Endothelial cell of umbilical vein (primary cell): ENCODE results near the gene KIF25. TPM values are rescaled to one million over a fixed set of nuclear protein-coding genes. Genes with fewer than 3 reads are reported as not detected.

ENCODE experiments used
- BruUV-seq: library from RNA; stranded (reverse); fragments of 400-500 nt; replicated peaks from 2 replicates; lab custom pipeline; 2021; lab: Mats Ljungman, UMichigan
- CTCF ChIA-PET: fragments of 300-600, 350-600 bp; sonication (Branson Sonifier 250); formaldehyde crosslinking; loops from one replicate; lab custom pipeline; 2021; ENCODE audit warnings: antibody characterized with exemption, inconsistent platforms; lab: Charles Lee
- POLR2A ChIA-PET: fragments of 300-600, 350-600 bp; sonication (Branson Sonifier 250); formaldehyde crosslinking; loops from one replicate; lab custom pipeline; 2021; ENCODE audit warnings: antibody characterized with exemption, inconsistent platforms; lab: Charles Lee
- DNase-seq: peaks from one replicate; pipeline ENCODE4 v3.0.0-alpha.2; 2011; ENCODE audit warnings: low read depth, low spot score
- FAIRE-seq: peaks from 2 replicates; lab custom pipeline; 2011; peaks lifted over from hg19 to GRCh38; lab: Jason Lieb, UNC
- H2AFZ ChIP-seq: 2 replicates; pipeline ENCODE4 v1.6.0; 2012; ENCODE audit warnings: low read depth, low read length, control low read depth, inconsistent platforms
- H3K27ac ChIP-seq: 2 replicates; pipeline ENCODE4 v1.5.1; 2011; ENCODE audit warnings: low read depth, mild to moderate bottlenecking, control low read depth, low read length, moderate library complexity; ENCODE audit not compliant: insufficient read depth
- H3K27me3 ChIP-seq, 2 experiments: 2 replicates each; pipeline versions ENCODE4 v1.6.0 to v1.6.1; 2011; ENCODE audit warnings: low read length in 2 of 2, mixed read lengths in 1 of 2; ENCODE audit not compliant: control insufficient read depth in 2 of 2, insufficient read depth in 2 of 2
- H3K36me3 ChIP-seq, 2 experiments: 2 replicates in 1 of 2; 3 replicates in 1 of 2; pipeline ENCODE4 v1.5.1; 2011; ENCODE audit warnings: low read length in 2 of 2, mild to moderate bottlenecking in 1 of 2, moderate library complexity in 1 of 2; ENCODE audit not compliant: control insufficient read depth in 2 of 2, insufficient read depth in 2 of 2; ENCODE audit errors: extremely low read depth in 1 of 2
- H3K4me1 ChIP-seq: 3 replicates; pipeline ENCODE4 v1.5.1; 2011; ENCODE audit warnings: mild to moderate bottlenecking, low read length; ENCODE audit not compliant: control insufficient read depth, insufficient read depth; ENCODE audit errors: extremely low read depth
- H3K4me2 ChIP-seq: 2 replicates; pipeline ENCODE4 v1.6.1; 2011; ENCODE audit warnings: low read length, control low read depth, mixed read lengths; ENCODE audit not compliant: insufficient read depth
- H3K4me3 ChIP-seq, 3 experiments: fragments of 200-600 bp in 1 of 3; sonication (generic), shearing (Covaris generic) in 1 of 3; replicated peaks in 1 of 3; 2 replicates each; pipeline ENCODE4 v1.5.1; 2011 to 2016; ENCODE audit warnings: control low read depth in 3 of 3, low read length in 3 of 3, mild to moderate bottlenecking in 2 of 3, inconsistent platforms in 1 of 3, low read depth in 1 of 3, moderate library complexity in 1 of 3; ENCODE audit not compliant: insufficient read depth in 1 of 3
- H3K79me2 ChIP-seq: 2 replicates; pipeline ENCODE4 v1.6.0; 2012; ENCODE audit warnings: low read length, inconsistent platforms; ENCODE audit not compliant: control insufficient read depth, insufficient read depth
- H3K9ac ChIP-seq: replicated peaks from 2 replicates; pipeline ENCODE3; 2011; ENCODE audit warnings: low read length, control low read depth; ENCODE audit not compliant: insufficient read depth; ENCODE audit errors: extremely low read depth
- H3K9me1 ChIP-seq: replicated peaks from 3 replicates; pipeline ENCODE4 v1.6.0; 2011; ENCODE audit warnings: mild to moderate bottlenecking, low read length; ENCODE audit not compliant: control insufficient read depth, insufficient read depth; ENCODE audit errors: extremely low read depth
- H3K9me3 ChIP-seq: replicated peaks from 2 replicates; pipeline ENCODE4 v1.5.1; 2012; ENCODE audit warnings: low read length, inconsistent platforms; ENCODE audit not compliant: control insufficient read depth, insufficient read depth
- H4K20me1 ChIP-seq: replicated peaks from 2 replicates; pipeline ENCODE3; 2011; ENCODE audit warnings: mild to moderate bottlenecking, low read length; ENCODE audit not compliant: control insufficient read depth, insufficient read depth; ENCODE audit errors: extremely low read depth
- EZH2 ChIP-seq: IDR thresholded peaks from 2 replicates; pipeline ENCODE4 v1.6.1; 2012; ENCODE audit warnings: borderline replicate concordance, low read depth, mild to moderate bottlenecking, moderate library complexity, low read length, inconsistent platforms; ENCODE audit not compliant: severe bottlenecking
- FOS ChIP-seq: IDR thresholded peaks from 2 replicates; pipeline ENCODE4 v1.6.1; 2011; ENCODE audit warnings: mild to moderate bottlenecking, low read length, moderate library complexity, borderline replicate concordance; ENCODE audit not compliant: insufficient read depth
- GATA2 ChIP-seq: IDR thresholded peaks from 2 replicates; pipeline ENCODE4 v1.7.0; 2011; ENCODE audit warnings: low read depth, mild to moderate bottlenecking, moderate library complexity, mixed read lengths, low read length; ENCODE audit not compliant: insufficient read length, insufficient read depth
- JUN ChIP-seq: IDR thresholded peaks from 2 replicates; pipeline ENCODE4 v1.6.1; 2011; ENCODE audit warnings: borderline replicate concordance, low read depth; ENCODE audit not compliant: insufficient read length, insufficient read depth
- MYC ChIP-seq: IDR thresholded peaks from one replicate; pipeline ENCODE4 v1.6.1; 2011; ENCODE audit warnings: mild to moderate bottlenecking, low read depth, low read length
- POLR2A ChIP-seq: IDR thresholded peaks from 2 replicates; pipeline ENCODE4 v1.6.1; 2012; ENCODE audit warnings: low read depth, mild to moderate bottlenecking, control low read depth, low read length
- POLR2AphosphoS5 ChIP-seq: IDR thresholded peaks from 2 replicates; pipeline ENCODE4 v1.6.1; 2012; ENCODE audit warnings: low read depth, mild to moderate bottlenecking, control low read depth, low read length, moderate library complexity; ENCODE audit not compliant: insufficient read depth
- dilution Hi-C: fragments of 300-500 bp; cut with MboI; formaldehyde crosslinking; loops from one replicate; pipeline ENCODE4 v1.15.0; 2019; ENCODE audit warnings: low sequenced_read_pairs; ENCODE audit not compliant: extremely low pct_ligation_motif_present
- intact Hi-C: fragments of 100-400 bp; cut with micrococcal nuclease; formaldehyde crosslinking; loops from one replicate; pipeline ENCODE4 v1.10.0; 2022
- polyA plus RNA-seq, 4 experiments: library from polyadenylated mRNA; depleted of rRNA in 3 of 4; stranded (reverse) in 3 of 4; unstranded in 1 of 4; fragments of >200 nt; gene quantifications; 2 replicates each; pipeline versions ENCODE4 v1.2.1 to v1.2.3, GENCODE V29; 2011 to 2012; ENCODE audit warnings: missing spikeins in 1 of 4
- total RNA-seq: library from RNA; stranded (reverse); gene quantifications from 2 replicates; pipeline ENCODE4 v1.2.3, GENCODE V29; 2021
- TF ChIP-seq, protein P1 (sequence below): IDR thresholded peaks from 2 replicates; pipeline ENCODE4 v1.6.1; 2011; ENCODE audit not compliant: insufficient read depth, insufficient read length
- TF ChIP-seq, protein P2 (sequence below), 2 donors: IDR thresholded peaks; 1 replicate in 1 of 2; 2 replicates in 1 of 2; pipeline ENCODE4 v1.5.1; 2011; ENCODE audit warnings: low read length in 2 of 2, mild to moderate bottlenecking in 2 of 2, moderate library complexity in 2 of 2, control low read depth in 1 of 2, inconsistent platforms in 1 of 2, low read depth in 1 of 2; ENCODE audit not compliant: insufficient read depth in 1 of 2; ENCODE audit errors: extremely low read depth in 1 of 2

KIF25 gene
- total and polyA plus RNA-seq, 2 donors (not counting 3 experiments of a cell fraction or from before 2014, with no cell fraction given): not detected

DNA sequence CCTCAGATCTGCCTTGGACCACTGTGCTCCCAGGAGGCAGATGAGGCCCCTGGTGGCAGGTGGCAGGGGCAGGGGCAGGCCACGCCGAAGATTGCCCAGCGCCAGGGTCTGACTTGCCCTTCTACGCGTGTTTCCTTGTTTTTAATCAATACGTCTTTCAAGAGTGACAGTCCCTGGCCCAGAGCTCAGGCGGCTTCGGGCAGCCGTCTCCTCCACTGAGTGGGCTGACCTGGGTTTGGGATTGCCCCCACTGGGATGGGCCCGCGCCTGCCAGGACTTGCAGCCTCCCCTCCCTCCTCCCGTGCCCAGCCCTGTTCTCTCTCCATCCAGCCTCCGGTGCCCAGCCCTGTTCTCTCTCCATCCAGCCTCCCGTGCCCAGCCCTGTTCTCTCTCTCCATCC is 60.4 kb downstream of the KIF25 start:
- H3K4me3 ChIP-seq: no peak overlapping the region
- POLR2A ChIA-PET: no interaction called here
- no peaks in the 10 kb centered on the region for H4K20me1 ChIP-seq
- no TSS peak for BruUV-seq
- FAIRE-seq (no peak), DNase-seq (no peak)
- H3K27ac ChIP-seq: no peak overlapping the region
- TF ChIP-seq POLR2A (no peak), JUN (no peak), MYC (no peak), GATA2 (no peak), POLR2AphosphoS5 (no peak), FOS (no peak), EZH2 (no peak)
- TF ChIP-seq, protein P1, sequence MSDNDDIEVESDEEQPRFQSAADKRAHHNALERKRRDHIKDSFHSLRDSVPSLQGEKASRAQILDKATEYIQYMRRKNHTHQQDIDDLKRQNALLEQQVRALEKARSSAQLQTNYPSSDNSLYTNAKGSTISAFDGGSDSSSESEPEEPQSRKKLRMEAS: no peak
- TF ChIP-seq, protein P2, sequence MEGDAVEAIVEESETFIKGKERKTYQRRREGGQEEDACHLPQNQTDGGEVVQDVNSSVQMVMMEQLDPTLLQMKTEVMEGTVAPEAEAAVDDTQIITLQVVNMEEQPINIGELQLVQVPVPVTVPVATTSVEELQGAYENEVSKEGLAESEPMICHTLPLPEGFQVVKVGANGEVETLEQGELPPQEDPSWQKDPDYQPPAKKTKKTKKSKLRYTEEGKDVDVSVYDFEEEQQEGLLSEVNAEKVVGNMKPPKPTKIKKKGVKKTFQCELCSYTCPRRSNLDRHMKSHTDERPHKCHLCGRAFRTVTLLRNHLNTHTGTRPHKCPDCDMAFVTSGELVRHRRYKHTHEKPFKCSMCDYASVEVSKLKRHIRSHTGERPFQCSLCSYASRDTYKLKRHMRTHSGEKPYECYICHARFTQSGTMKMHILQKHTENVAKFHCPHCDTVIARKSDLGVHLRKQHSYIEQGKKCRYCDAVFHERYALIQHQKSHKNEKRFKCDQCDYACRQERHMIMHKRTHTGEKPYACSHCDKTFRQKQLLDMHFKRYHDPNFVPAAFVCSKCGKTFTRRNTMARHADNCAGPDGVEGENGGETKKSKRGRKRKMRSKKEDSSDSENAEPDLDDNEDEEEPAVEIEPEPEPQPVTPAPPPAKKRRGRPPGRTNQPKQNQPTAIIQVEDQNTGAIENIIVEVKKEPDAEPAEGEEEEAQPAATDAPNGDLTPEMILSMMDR (IDR thresholded peaks at IDR 0.05; ENCODE audit: extremely low read depth in 1 of 2, insufficient read depth in 1 of 2, low read depth in 1 of 2, low read length in 2 of 2): no peak
- no peaks in the 10 kb centered on the region for H3K9me1 ChIP-seq
- no peaks in the 10 kb centered on the region for H3K79me2 ChIP-seq
- no peaks in the 10 kb centered on the region for H3K4me1 ChIP-seq
- dilution Hi-C loops: no loop called here
- no peak overlapping the region for H2AFZ ChIP-seq
- no peaks in the 10 kb centered on the region for H3K27me3 ChIP-seq
- CTCF ChIA-PET: no interaction called here
- H3K9ac ChIP-seq: no peak overlapping the region
- intact Hi-C loops: no loop called here
- H3K9me3 ChIP-seq: no peaks in the 10 kb centered on the region
- no peak overlapping the region for H3K4me2 ChIP-seq
- H3K36me3 ChIP-seq: no peaks in the 10 kb centered on the region
